Glutamatergic neuron (in vitro differentiated cells): ENCODE measurements around the gene MBOAT1. TPM values are rescaled to one million over a fixed set of nuclear protein-coding genes. Genes with fewer than 3 reads are reported as not detected.

ENCODE experiments used
- DNase-seq: peaks from one replicate; pipeline ENCODE4 v3.0.0; 2022
- H3K27ac Mint-ChIP-seq: one replicate; pipeline ENCODE4 v1.8.0; 2020; ENCODE audit warnings: mild to moderate bottlenecking, mixed read lengths, inconsistent platforms; ENCODE audit not compliant: unreplicated experiment
- H3K27me3 Mint-ChIP-seq: one replicate; pipeline ENCODE4 v1.8.0; 2020; ENCODE audit warnings: mild to moderate bottlenecking, moderate library complexity, mixed read lengths, inconsistent platforms; ENCODE audit not compliant: unreplicated experiment
- H3K36me3 Mint-ChIP-seq: one replicate; pipeline ENCODE4 v1.8.0; 2020; ENCODE audit warnings: mild to moderate bottlenecking, mixed read lengths, inconsistent platforms; ENCODE audit not compliant: unreplicated experiment
- H3K4me1 Mint-ChIP-seq: one replicate; pipeline ENCODE4 v1.8.0; 2020; ENCODE audit warnings: mild to moderate bottlenecking, low read depth, mixed read lengths, inconsistent platforms; ENCODE audit not compliant: unreplicated experiment
- H3K4me3 Mint-ChIP-seq: one replicate; pipeline ENCODE4 v1.8.0; 2020; ENCODE audit warnings: mild to moderate bottlenecking, mixed read lengths, inconsistent platforms; ENCODE audit not compliant: unreplicated experiment
- H3K9me3 Mint-ChIP-seq: one replicate; pipeline ENCODE4 v1.8.0; 2020; ENCODE audit warnings: mild to moderate bottlenecking, moderate library complexity, mixed read lengths, inconsistent platforms; ENCODE audit not compliant: unreplicated experiment
- total RNA-seq: library from RNA; stranded (reverse); fragmentation: NEBNext Ultra II Directional; extraction: Animal tissue kit (Norgen Biotek cat#: 25700); gene quantifications from one replicate; pipeline ENCODE4 v1.2.1, GENCODE V29; 2021; ENCODE audit not compliant: unreplicated experiment
- TF ChIP-seq, protein P1 (sequence below): fragments of 200-600 bp; sonication (generic); IDR thresholded peaks from one replicate; pipeline ENCODE4 v1.5.0; 2021; ENCODE audit not compliant: partially characterized antibody, unreplicated experiment

The MBOAT1 gene
- total RNA-seq, 1 donor from 2014 or later = not detected

DNA sequence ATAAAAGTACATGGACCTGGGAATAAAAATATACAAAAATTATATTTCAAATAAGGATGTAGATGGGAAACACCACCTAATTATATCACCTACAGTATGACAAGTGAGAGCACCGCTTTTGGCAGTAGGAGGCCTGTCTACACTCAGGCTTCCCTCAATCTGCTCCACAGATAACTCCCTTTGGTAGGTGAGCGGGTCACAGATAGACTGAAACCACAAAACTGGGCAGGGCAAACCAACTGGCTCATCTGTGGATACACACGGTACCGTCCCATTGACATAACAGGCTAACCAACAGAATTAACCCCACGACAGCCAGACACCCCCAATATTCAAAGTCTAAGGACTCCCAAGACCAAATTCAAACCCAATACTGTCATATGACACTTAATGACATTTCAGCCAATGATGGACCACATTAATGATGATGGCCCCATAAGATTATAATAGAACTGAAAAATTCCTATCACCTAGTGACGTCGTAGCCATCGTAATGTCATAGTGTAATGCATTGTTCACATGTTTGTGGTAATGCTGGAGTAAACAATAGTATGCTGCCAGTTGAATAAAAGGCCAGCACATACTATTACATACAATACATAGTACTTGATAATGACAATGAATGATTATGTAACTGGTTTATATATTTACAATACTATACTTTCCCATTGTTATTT, 109.7 kb downstream of the MBOAT1 start:
- DNase-seq = no peak
- H3K36me3 Mint-ChIP-seq = no peaks in the 10 kb centered on the region
- no peaks in the 10 kb centered on the region for H3K4me1 Mint-ChIP-seq
- TF ChIP-seq, protein P1, sequence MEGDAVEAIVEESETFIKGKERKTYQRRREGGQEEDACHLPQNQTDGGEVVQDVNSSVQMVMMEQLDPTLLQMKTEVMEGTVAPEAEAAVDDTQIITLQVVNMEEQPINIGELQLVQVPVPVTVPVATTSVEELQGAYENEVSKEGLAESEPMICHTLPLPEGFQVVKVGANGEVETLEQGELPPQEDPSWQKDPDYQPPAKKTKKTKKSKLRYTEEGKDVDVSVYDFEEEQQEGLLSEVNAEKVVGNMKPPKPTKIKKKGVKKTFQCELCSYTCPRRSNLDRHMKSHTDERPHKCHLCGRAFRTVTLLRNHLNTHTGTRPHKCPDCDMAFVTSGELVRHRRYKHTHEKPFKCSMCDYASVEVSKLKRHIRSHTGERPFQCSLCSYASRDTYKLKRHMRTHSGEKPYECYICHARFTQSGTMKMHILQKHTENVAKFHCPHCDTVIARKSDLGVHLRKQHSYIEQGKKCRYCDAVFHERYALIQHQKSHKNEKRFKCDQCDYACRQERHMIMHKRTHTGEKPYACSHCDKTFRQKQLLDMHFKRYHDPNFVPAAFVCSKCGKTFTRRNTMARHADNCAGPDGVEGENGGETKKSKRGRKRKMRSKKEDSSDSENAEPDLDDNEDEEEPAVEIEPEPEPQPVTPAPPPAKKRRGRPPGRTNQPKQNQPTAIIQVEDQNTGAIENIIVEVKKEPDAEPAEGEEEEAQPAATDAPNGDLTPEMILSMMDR = no peak
- no peak overlapping the region for H3K4me3 Mint-ChIP-seq
- H3K9me3 Mint-ChIP-seq = no peaks in the 10 kb centered on the region
- H3K27ac Mint-ChIP-seq = no peak overlapping the region
- no peaks in the 10 kb centered on the region for H3K27me3 Mint-ChIP-seq

DNA sequence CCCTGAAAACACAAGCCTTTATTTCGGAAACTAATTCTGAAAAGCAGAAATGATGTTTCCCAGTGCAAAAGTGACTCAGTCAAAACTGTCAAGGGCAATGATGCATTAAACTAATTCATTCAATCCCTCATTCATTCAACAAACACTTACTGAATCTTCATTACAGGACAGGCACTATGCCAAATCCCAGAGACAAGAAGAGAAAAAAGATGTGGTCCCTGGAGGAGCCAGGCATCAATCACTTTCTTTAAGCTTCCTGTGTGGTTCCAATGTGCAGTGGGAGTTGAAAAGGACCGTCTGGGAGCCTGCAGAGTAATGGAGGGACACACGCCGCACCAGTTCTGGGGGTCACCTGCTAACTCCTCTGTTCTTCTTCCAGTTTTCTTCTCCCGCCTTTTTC, 113.1 kb downstream of the MBOAT1 start:
- DNase-seq = no peak
- H3K9me3 Mint-ChIP-seq = no peaks in the 10 kb centered on the region
- TF ChIP-seq, protein P1 = no peak
- H3K4me3 Mint-ChIP-seq = no peak overlapping the region
- no peaks in the 10 kb centered on the region for H3K4me1 Mint-ChIP-seq
- H3K27me3 Mint-ChIP-seq = no peaks in the 10 kb centered on the region
- no peak overlapping the region for H3K27ac Mint-ChIP-seq
- no peaks in the 10 kb centered on the region for H3K36me3 Mint-ChIP-seq

GRCh38 chr6:20098267-20098876, 113.9 kb downstream of the MBOAT1 start:
- no peaks in the 10 kb centered on the region for H3K27me3 Mint-ChIP-seq
- TF ChIP-seq, protein P1 = no peak
- H3K27ac Mint-ChIP-seq = no peak overlapping the region
- no peaks in the 10 kb centered on the region for H3K9me3 Mint-ChIP-seq
- H3K36me3 Mint-ChIP-seq = no peaks in the 10 kb centered on the region
- no peak overlapping the region for H3K4me3 Mint-ChIP-seq
- no peak for DNase-seq
- no peaks in the 10 kb centered on the region for H3K4me1 Mint-ChIP-seq

- no peak overlapping the region for H3K27ac Mint-ChIP-seq
- no peak for DNase-seq
- H3K4me1 Mint-ChIP-seq = no peaks in the 10 kb centered on the region
- no peaks in the 10 kb centered on the region for H3K9me3 Mint-ChIP-seq
- no peaks in the 10 kb centered on the region for H3K27me3 Mint-ChIP-seq
- H3K4me3 Mint-ChIP-seq = no peak overlapping the region
- no peaks in the 10 kb centered on the region for H3K36me3 Mint-ChIP-seq
- TF ChIP-seq, protein P1 = no peak
These were observed 115.7 kb downstream of the MBOAT1 start for GRCh38 chr6:20096536-20096935.

GRCh38 chr6:20095436-20095835, 116.8 kb downstream of the MBOAT1 start:
- H3K36me3 Mint-ChIP-seq = no peaks in the 10 kb centered on the region
- H3K4me1 Mint-ChIP-seq = no peaks in the 10 kb centered on the region
- no peaks in the 10 kb centered on the region for H3K9me3 Mint-ChIP-seq
- H3K4me3 Mint-ChIP-seq = no peak overlapping the region
- no peaks in the 10 kb centered on the region for H3K27me3 Mint-ChIP-seq
- no peak overlapping the region for H3K27ac Mint-ChIP-seq
- DNase-seq = no peak
- TF ChIP-seq, protein P1 = no peak
